ENCODE results near the gene MAGI2. TPM values are rescaled to one million over a fixed set of nuclear protein-coding genes. Genes with fewer than 3 reads are reported as not detected.

Gene MAGI2
- total RNA-seq, 1 donor from 2014 or later: 5.8 TPM

GRCh38 chr7:78015574-78016260 lies 1437.8 kb downstream of the MAGI2 start:
- no peak overlapping the region for H3K27ac Mint-ChIP-seq (ENCODE audit: unreplicated experiment)
- DNase-seq (ENCODE audit: low spot score): no peak

GRCh38 chr7:78014401-78014800 lies 1439.1 kb downstream of the MAGI2 start:
- no peak for DNase-seq (ENCODE audit: low spot score)
- H3K4me3 Mint-ChIP-seq (ENCODE audit: unreplicated experiment): no peak overlapping the region
- peaks cover 6% of the 10 kb centered on the region for H3K27me3 Mint-ChIP-seq (ENCODE audit: low read depth)
- H3K36me3 Mint-ChIP-seq (ENCODE audit: low read depth): no peaks in the 10 kb centered on the region
- no peak for TF ChIP-seq CTCF (IDR thresholded peaks at IDR 0.05)
- no peaks in the 10 kb centered on the region for H3K9me3 Mint-ChIP-seq (ENCODE audit: low read depth)
- peaks cover 15% of the 10 kb centered on the region for H3K4me1 Mint-ChIP-seq (ENCODE audit: low read depth)
- no peak overlapping the region for H3K27ac Mint-ChIP-seq (ENCODE audit: unreplicated experiment)

More at GRCh38 chr7:78015574-78016260, 1437.8 kb downstream of the MAGI2 start:
- Mint-ChIP-seq H3K27me3 (ENCODE audit: low read depth) (peaks cover 6% of the 10 kb centered on the region), H3K36me3 (ENCODE audit: low read depth) (no peaks in the 10 kb centered on the region), H3K9me3 (ENCODE audit: low read depth) (no peaks in the 10 kb centered on the region), H3K4me1 (ENCODE audit: low read depth) (peaks cover 21% of the 10 kb centered on the region), H3K4me3 (ENCODE audit: unreplicated experiment) (no peak overlapping the region)
- TF ChIP-seq CTCF (IDR thresholded peaks at IDR 0.05): no peak

- peaks cover 6% of the 10 kb centered on the region for H3K27me3 Mint-ChIP-seq (ENCODE audit: low read depth)
- peaks cover 8% of the 10 kb centered on the region for H3K4me1 Mint-ChIP-seq (ENCODE audit: low read depth)
- no peaks in the 10 kb centered on the region for H3K9me3 Mint-ChIP-seq (ENCODE audit: low read depth)
- no peaks in the 10 kb centered on the region for H3K36me3 Mint-ChIP-seq (ENCODE audit: low read depth)
- H3K4me3 Mint-ChIP-seq (ENCODE audit: unreplicated experiment): no peak overlapping the region
- TF ChIP-seq CTCF (IDR thresholded peaks at IDR 0.05): no peak
- H3K27ac Mint-ChIP-seq (ENCODE audit: unreplicated experiment): no peak overlapping the region
- DNase-seq (ENCODE audit: low spot score): no peak
Measured at GRCh38 chr7:78013386-78013785, 1440.1 kb downstream of the MAGI2 start.

GRCh38 chr7:78011642-78012041 lies 1441.8 kb downstream of the MAGI2 start:
- H3K9me3 Mint-ChIP-seq (ENCODE audit: low read depth): no peaks in the 10 kb centered on the region
- TF ChIP-seq CTCF (IDR thresholded peaks at IDR 0.05): no peak
- H3K36me3 Mint-ChIP-seq (ENCODE audit: low read depth): no peaks in the 10 kb centered on the region
- no peaks in the 10 kb centered on the region for H3K4me1 Mint-ChIP-seq (ENCODE audit: low read depth)
- H3K27ac Mint-ChIP-seq (ENCODE audit: unreplicated experiment): no peak overlapping the region
- peaks cover 6% of the 10 kb centered on the region for H3K27me3 Mint-ChIP-seq (ENCODE audit: low read depth)
- no peak for DNase-seq (ENCODE audit: low spot score)
- H3K4me3 Mint-ChIP-seq (ENCODE audit: unreplicated experiment): no peak overlapping the region

GRCh38 chr7:78007231-78007630 lies 1446.2 kb downstream of the MAGI2 start:
- H3K36me3 Mint-ChIP-seq (ENCODE audit: low read depth): no peaks in the 10 kb centered on the region
- H3K27ac Mint-ChIP-seq (ENCODE audit: unreplicated experiment): no peak overlapping the region
- DNase-seq (ENCODE audit: low spot score): no peak
- TF ChIP-seq CTCF (IDR thresholded peaks at IDR 0.05): no peak
- H3K9me3 Mint-ChIP-seq (ENCODE audit: low read depth): no peaks in the 10 kb centered on the region
- no peak overlapping the region for H3K4me3 Mint-ChIP-seq (ENCODE audit: unreplicated experiment)
- H3K27me3 Mint-ChIP-seq (ENCODE audit: low read depth): peaks cover 2% of the 10 kb centered on the region
- no peaks in the 10 kb centered on the region for H3K4me1 Mint-ChIP-seq (ENCODE audit: low read depth)

All from chondrocyte (in vitro differentiated cells).